ENCODE results near the gene PTPRT.

Gene PTPRT

GRCh38 chr20:42978184-42978974 is 211.3 kb downstream of the PTPRT start:
- in situ Hi-C loops (cut with HindIII; ENCODE audit: low sequenced_read_pairs), result no loop called here

DNA sequence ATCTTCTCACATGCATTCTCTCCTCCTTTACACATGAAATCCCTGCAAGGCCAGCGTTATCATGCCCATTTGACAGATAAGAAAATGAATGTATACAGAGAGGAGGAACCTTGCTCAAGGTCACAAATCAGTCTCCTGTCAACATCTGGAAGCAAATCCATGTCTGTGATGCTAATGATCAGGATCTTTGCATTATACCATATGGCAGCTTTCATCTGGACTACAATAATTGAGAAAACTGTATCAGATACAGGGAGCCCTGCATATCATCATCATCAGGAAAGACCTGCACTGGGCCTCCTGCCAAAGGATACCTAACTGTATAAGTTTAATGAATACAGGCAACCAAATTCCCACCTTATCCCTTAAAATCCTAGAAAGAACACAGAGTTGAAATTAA is 213.7 kb downstream of the PTPRT start:
- in situ Hi-C loops (cut with HindIII; ENCODE audit: low sequenced_read_pairs), result no loop called here

- in situ Hi-C loops (cut with HindIII; ENCODE audit: low sequenced_read_pairs), result no loop called here
Observed at GRCh38 chr20:42974347-42974746, 215.4 kb downstream of the PTPRT start.

DNA sequence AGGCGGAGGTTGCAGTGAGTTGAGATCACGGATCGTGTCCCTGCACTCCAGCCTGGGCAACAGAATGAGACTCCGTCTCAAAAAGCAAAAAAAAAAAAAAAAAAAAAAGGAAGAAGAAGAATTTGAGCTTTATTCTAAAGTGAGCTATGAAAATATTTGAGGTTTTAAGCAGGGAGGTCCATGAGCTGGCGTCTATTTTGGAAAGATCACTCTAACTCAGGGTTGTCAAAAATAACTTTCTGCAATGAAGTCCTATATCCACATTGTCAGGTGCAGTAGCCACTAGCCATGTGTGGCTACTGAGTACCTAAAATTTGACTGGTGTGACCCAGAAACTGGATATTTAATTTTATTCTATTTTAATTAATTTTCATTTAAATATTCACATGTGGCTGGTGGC is 217.1 kb downstream of the PTPRT start:
- in situ Hi-C loops (cut with HindIII; ENCODE audit: low sequenced_read_pairs), result no loop called here

- in situ Hi-C loops (cut with HindIII; ENCODE audit: low sequenced_read_pairs), result no loop called here
Observed at GRCh38 chr20:42968746-42969145, 221.0 kb downstream of the PTPRT start.

DNA sequence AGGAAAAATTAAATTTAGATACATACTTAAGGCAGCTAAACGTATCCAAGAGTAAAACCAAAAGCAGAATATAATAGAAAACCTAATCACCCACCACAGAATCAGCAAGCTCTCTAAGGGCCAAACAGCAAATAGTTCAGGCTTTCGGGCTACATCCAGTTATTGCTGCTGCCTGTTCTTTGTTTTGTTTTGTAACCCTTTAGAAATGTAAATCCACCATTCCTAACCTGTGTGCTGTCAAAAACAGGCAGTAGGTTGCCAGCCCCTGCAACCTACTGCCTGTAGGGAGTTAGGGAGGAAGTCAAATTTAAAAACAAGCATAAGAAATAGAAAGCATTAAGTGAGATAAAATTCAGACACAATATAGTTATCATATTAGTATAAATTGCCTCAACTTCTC is 225.9 kb downstream of the PTPRT start:
- in situ Hi-C loops (cut with HindIII; ENCODE audit: low sequenced_read_pairs), result no loop called here

GRCh38 chr20:42961771-42962170 is 227.9 kb downstream of the PTPRT start:
- in situ Hi-C loops (cut with HindIII; ENCODE audit: low sequenced_read_pairs), result no loop called here

GRCh38 chr20:42959996-42960395 is 229.7 kb downstream of the PTPRT start:
- in situ Hi-C loops (cut with HindIII; ENCODE audit: low sequenced_read_pairs), result no loop called here

- in situ Hi-C loops (cut with HindIII; ENCODE audit: low sequenced_read_pairs), result no loop called here
Observed at GRCh38 chr20:42958367-42959069, 231.2 kb downstream of the PTPRT start.

DNA sequence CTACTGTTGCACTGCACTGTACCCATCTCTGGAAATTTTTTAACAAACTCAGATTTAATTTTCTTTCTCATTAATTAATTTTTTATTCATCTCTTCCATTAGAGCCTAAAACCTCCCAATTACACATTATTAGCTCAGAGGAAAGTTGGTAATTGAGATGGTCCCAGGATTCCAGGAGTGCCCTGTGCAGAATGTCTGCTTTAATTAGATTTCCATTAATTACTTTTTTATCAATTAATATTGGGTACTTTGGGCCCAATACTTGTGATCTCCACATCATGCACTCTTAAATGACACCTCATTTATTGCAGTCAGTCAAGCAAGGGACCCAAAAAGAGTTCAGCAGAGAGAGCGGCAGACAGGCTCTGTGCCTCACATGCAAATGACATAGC is 232.0 kb downstream of the PTPRT start:
- in situ Hi-C loops (cut with HindIII; ENCODE audit: low sequenced_read_pairs), result no loop called here

- in situ Hi-C loops (cut with HindIII; ENCODE audit: low sequenced_read_pairs), result no loop called here
Observed at GRCh38 chr20:42957018-42957703, 232.5 kb downstream of the PTPRT start.

GRCh38 chr20:42955713-42956112 is 234.0 kb downstream of the PTPRT start:
- in situ Hi-C loops (cut with HindIII; ENCODE audit: low sequenced_read_pairs), result no loop called here

DNA sequence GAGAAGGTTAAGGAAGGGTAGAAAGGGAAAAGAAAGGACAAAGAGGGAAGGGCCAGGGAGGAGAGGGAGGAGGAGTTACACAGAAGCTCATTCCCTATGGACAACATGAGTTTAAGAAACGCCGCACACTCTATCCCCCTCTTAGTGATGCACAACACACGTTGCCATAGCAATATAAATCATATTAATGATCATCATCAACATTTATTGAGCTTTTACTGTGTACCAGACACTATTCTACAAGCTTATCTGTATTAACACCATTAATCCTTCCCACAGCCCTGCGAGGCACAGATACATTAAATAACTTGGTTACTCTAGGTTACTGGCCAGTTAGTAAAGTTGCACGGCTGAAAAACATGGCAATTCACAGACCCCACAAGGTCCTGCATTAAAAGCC is 234.8 kb downstream of the PTPRT start:
- in situ Hi-C loops (cut with HindIII; ENCODE audit: low sequenced_read_pairs), result no loop called here

DNA sequence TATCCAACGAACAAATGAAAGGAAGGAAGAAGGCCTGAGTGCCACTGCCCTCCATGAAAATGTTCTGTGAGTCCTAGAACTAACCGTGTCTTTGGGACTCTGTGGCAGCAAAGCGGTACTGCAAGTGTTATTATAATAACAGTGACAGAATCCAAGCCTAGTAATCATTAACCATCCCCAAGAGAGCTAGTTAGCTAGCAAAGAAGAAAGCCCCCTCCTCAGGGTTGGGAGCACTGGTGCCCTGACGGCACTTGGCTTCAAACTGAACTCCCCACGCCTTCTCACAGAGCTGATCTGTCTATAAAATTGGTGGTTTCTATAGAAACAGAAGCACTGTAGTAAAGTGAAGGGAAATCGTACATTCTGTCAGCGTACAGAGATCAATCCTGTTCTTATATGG is 239.8 kb downstream of the PTPRT start:
- in situ Hi-C loops (cut with HindIII; ENCODE audit: low sequenced_read_pairs), result no loop called here

DNA sequence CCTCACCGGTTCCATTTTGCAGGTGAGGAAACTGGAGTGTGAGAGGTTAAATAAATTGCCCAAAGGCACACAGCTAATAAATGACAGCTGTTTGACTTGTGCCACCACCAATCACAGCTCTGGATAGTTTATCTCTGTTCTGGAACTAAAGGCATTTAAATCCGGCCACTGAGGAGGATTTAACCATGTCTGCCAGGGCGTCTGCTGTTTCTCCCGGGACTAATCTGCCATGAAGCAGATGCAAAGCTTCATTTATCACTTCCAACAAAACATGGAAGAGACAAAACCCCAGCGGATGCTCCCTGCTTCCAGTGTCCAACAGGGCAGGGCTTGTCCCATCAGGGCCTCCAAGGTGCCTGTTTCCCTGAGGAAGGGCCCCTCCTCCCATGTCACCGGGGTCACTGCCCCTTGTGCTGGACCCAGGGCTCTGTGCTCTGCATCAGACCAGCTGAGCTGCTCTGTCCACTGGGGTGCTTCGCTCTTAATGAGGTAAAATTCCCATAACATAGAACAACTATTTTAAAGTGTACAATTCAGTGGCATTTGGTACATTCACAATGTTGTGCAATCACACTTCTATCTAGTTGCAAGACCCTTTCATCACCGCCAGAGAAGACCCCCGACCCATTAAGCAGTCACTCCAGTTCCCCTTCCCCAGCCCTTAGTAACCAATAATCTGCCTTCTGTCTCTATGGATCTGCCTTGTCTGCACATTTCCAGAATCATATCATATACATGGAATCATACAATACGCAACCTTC is 244.3 kb downstream of the PTPRT start:
- in situ Hi-C loops (cut with HindIII; ENCODE audit: low sequenced_read_pairs), result no loop called here

DNA sequence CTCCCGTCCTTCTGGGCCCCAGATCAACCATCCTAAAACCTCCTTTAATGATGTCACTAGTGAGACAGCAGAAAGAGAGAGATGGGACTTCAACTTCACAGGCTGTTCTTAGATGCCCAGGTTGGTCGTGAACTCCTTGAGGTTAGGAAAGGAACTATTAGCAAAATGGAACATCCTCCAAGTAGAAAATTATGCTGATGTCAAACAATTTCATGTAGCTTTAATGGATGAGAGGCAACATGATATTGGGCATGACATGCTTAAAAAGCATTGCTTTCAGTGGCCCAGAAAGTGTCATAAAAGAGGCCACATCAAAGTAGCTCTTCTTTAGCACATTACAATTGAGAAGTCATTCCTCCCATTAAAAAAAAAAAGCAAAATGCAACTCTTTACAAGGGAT is 248.1 kb downstream of the PTPRT start:
- in situ Hi-C loops (cut with HindIII; ENCODE audit: low sequenced_read_pairs), result no loop called here

GRCh38 chr20:42938441-42939205 is 251.1 kb downstream of the PTPRT start:
- in situ Hi-C loops (cut with HindIII; ENCODE audit: low sequenced_read_pairs), result no loop called here

DNA sequence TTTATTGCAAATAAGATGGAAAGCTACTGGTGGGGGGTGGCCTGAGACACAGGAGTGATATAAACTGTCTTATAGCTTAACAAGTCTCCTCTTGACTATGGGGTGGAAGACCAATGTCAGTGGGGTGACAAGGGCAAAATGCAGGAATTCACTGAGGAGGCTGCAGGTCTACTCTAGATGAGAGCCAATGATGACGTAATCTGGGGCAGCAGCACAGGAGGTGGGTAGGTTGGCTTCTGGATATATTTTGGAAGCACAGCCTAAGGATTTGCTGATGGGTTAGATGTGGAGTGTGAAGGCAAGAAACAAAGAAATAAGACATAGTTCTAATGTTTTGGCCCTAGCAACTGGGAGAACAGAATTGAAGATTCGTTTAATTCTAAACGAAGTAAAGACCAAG is 253.2 kb downstream of the PTPRT start:
- in situ Hi-C loops (cut with HindIII; ENCODE audit: low sequenced_read_pairs), result no loop called here

DNA sequence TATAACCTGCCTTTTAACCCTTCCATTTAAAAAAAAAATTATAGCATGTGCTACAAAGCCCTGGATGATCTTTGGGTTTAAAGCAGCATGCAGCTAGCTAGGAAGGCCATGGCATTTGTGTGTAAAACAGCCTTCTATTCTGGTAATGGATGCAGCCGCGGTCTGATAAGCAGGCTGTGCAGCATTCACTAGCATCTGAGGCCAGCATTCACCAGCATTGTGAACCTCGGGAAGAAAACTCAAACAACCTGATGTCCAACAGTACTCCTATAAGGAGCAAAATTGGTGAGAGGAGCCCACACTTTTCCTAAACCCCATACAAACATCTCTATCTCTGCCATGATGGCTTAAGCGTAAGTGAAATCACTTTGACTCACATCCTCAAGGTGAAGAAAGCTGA is 265.5 kb downstream of the PTPRT start:
- in situ Hi-C loops (cut with HindIII; ENCODE audit: low sequenced_read_pairs), result no loop called here

DNA sequence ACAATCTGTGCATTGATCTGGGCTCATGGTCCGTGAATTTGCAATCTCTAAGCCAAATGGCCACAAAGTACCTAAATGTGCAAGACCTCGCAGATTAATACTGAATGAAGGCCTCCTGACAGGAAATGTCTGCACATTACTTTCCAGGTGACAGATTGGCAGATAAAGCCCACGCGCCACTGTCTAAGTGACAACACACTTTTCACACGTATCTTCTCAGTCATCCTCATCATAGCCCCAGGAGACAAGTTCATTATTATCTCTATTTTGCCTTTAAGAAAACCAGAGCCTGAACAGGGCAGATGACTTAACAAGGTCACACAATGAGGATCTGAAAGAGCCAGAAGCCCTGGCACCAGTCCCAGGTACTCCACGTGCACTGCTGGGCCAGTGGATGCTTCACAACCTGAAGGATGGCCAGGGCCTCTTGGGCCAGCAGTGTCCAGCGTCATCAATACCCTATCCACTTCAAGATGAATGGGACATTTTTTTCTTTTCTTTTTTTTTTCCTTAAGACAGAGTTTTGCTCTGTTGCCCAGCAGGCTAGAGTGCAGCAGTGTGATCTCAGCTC is 266.3 kb downstream of the PTPRT start:
- in situ Hi-C loops (cut with HindIII; ENCODE audit: low sequenced_read_pairs), result no loop called here

All from DLD1 (cell line).